Measurements from ENCODE around the gene CSHL1. TPM values are rescaled to one million over a fixed set of nuclear protein-coding genes. Genes with fewer than 3 reads are reported as not detected.
"Not testable (repeated sequence)": the region's sequence is repeated elsewhere in the genome, so short reads cannot be mapped to it uniquely, and the experiment has no call there.

CSHL1 gene
- total RNA-seq, 1 donor from 2014 or later: not detected

DNA sequence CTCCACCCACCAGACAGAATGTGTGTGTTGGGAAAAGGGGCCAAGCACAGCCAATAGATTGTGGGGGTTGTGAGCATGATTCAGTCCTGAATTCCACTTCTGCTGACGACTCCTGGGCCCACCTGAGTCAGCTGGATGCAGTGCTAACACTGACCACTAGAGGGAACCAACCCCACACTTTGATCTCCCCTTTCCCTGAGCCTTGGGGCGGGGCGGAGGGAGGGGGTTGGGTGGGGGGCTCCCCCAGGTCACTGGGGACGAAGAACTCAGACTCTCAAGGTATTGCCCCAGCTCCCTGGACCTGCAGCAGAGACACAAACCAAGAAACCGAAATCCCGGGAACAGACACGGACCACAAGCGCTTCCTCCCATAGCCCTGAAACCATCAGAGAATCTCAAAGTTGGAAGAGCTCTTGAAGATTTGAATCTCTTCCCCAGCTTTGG, 621 bp upstream of the CSHL1 start:
- Histone ChIP-seq H3K27ac (no peak overlapping the region), H3K4me3 (no peak overlapping the region), H3K9me3 (no peaks in the 10 kb centered on the region), H3K36me3 (no peaks in the 10 kb centered on the region), H3K27me3 (no peaks in the 10 kb centered on the region), H3K4me1 (no peaks in the 10 kb centered on the region)
- intact Hi-C loops (cut with DNase I): loop anchor here (10.0 kb wide), 2 partner anchors 113 to 223 kb away; partner anchors contain the start of genes ERN1 and ICAM2
- TF ChIP-seq, protein P1, sequence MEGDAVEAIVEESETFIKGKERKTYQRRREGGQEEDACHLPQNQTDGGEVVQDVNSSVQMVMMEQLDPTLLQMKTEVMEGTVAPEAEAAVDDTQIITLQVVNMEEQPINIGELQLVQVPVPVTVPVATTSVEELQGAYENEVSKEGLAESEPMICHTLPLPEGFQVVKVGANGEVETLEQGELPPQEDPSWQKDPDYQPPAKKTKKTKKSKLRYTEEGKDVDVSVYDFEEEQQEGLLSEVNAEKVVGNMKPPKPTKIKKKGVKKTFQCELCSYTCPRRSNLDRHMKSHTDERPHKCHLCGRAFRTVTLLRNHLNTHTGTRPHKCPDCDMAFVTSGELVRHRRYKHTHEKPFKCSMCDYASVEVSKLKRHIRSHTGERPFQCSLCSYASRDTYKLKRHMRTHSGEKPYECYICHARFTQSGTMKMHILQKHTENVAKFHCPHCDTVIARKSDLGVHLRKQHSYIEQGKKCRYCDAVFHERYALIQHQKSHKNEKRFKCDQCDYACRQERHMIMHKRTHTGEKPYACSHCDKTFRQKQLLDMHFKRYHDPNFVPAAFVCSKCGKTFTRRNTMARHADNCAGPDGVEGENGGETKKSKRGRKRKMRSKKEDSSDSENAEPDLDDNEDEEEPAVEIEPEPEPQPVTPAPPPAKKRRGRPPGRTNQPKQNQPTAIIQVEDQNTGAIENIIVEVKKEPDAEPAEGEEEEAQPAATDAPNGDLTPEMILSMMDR (IDR thresholded peaks at IDR 0.05): peak; percentile 80
- DNase-seq (peak; percentile 51), ATAC-seq (peak; percentile 75)

- no peaks in the 10 kb centered on the region for H3K27me3 ChIP-seq
- TF ChIP-seq, protein P1 (IDR thresholded peaks at IDR 0.05): no peak
- H3K4me1 ChIP-seq: no peaks in the 10 kb centered on the region
- DNase-seq: peak; percentile 46
- ATAC-seq: no peak
- intact Hi-C loops (cut with DNase I): loop anchor here (10.0 kb wide), 2 partner anchors 115 to 225 kb away; partner anchors contain the start of genes ERN1 and ICAM2
- H3K9me3 ChIP-seq: no peaks in the 10 kb centered on the region
- H3K27ac ChIP-seq: no peak overlapping the region
- no peak overlapping the region for H3K4me3 ChIP-seq
- H3K36me3 ChIP-seq: no peaks in the 10 kb centered on the region
Observed at GRCh38 chr17:63910096-63910495, 962 bp downstream of the CSHL1 start.

GRCh38 chr17:63909586-63909985, 1.5 kb downstream of the CSHL1 start:
- DNase-seq: peak; percentile 8
- H3K9me3 ChIP-seq; H3K27me3 ChIP-seq; H3K4me1 ChIP-seq; ATAC-seq; H3K27ac ChIP-seq; intact Hi-C loops (cut with DNase I); H3K36me3 ChIP-seq; H3K4me3 ChIP-seq: not testable (repeated sequence)

DNA sequence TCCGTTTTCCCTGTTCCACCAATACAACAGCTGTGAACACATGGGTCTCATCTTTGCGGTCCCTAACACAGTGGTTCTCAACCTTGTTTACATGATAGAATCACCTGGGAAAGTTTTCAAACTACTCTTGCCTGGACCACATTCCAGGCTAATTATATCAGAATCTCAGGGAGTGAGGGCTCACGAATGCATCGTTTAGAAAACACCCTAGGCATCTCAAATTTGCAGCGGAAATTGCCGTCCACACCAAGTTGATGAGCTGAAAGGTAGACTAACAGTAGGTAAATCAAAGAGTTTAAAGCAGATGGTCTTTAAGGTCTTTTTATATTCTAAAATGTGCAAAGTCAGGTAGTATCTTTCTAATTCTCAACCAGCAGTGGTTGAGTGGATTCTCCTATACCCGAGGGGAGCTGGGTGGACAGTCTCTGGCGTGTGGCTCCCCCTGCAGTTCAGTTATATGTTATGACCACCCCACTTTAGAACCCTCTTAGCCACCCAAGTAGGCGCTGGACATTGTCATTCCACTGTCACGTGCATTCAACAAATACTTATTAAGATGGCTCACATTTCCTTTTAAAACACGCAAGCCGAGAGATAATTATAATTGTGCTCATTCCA, 3.8 kb downstream of the CSHL1 start:
- peak; percentile 70 for ATAC-seq
- intact Hi-C loops (cut with DNase I); H3K4me1 ChIP-seq; H3K4me3 ChIP-seq; H3K27me3 ChIP-seq; H3K9me3 ChIP-seq; H3K27ac ChIP-seq; H3K36me3 ChIP-seq: not testable (repeated sequence)
- DNase-seq: peak; percentile 18
- TF ChIP-seq, protein P1 (IDR thresholded peaks at IDR 0.05): peak; percentile 14

GRCh38 chr17:63904796-63905195, 6.3 kb downstream of the CSHL1 start:
- H3K27me3 ChIP-seq; H3K36me3 ChIP-seq; H3K27ac ChIP-seq; H3K9me3 ChIP-seq; intact Hi-C loops (cut with DNase I); H3K4me3 ChIP-seq; H3K4me1 ChIP-seq; ATAC-seq: not testable (repeated sequence)
- DNase-seq: peak; percentile 1

- peak; percentile 70 for ATAC-seq
- H3K36me3 ChIP-seq; H3K27me3 ChIP-seq; H3K4me1 ChIP-seq; H3K4me3 ChIP-seq; DNase-seq; intact Hi-C loops (cut with DNase I); H3K9me3 ChIP-seq; H3K27ac ChIP-seq: not testable (repeated sequence)
- TF ChIP-seq, protein P1 (IDR thresholded peaks at IDR 0.05): peak; percentile 44
Observed at GRCh38 chr17:63903787-63904201, 7.3 kb downstream of the CSHL1 start.

GRCh38 chr17:63901971-63902370, 9.1 kb downstream of the CSHL1 start:
- H3K27me3 ChIP-seq; H3K4me3 ChIP-seq; H3K27ac ChIP-seq; intact Hi-C loops (cut with DNase I); ATAC-seq; H3K4me1 ChIP-seq; H3K36me3 ChIP-seq; H3K9me3 ChIP-seq: not testable (repeated sequence)
- DNase-seq: peak; percentile 5

DNA sequence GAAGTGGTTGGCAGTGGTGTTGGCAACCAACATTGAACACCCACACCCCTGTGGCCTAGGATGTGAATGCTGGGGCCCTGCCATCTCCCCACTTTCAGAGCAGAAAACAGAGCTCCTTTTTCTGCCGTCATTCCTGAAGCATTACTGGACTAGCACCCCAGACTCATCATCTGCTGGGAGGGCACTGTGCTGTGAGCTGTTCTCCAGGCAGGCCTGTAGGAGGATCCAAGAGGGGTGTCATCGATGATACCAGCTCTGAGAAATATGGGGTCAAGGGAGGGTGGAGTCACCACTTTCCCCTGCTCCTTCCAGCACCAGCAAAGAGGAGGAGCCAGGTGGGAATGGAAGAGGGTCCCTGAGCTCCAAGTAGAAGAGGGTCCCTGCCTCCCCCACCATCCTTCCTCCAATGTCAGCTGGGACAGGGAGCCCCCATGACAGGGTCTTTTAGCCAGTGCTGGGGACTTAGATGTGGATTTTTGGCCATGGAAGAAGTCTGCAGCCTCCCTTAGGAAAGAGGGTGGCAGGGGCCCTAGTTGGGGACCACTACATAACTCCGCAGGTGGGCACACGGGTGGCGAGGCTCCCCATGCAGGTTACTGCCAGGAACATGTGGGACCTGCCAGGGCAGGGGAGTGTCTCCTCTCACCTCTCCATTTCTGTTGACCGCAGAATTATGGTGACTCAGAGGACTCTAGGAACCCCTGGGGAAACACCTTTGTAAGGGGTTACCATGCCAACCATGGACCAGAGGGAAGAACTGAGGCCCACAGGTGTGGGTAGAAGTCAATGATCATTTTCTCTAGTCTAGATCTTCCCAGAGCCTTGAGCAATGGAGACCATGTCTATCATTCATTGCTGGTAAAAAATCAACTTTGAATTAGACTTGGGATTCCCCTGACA, 11.9 kb downstream of the CSHL1 start:
- H3K4me3 ChIP-seq; H3K27me3 ChIP-seq; ATAC-seq; intact Hi-C loops (cut with DNase I); H3K36me3 ChIP-seq; H3K9me3 ChIP-seq; H3K27ac ChIP-seq; H3K4me1 ChIP-seq: not testable (repeated sequence)
- peak; percentile 44 for DNase-seq

GRCh38 chr17:63896524-63897354, 14.3 kb downstream of the CSHL1 start, which contains the start of gene CSH1:
TSS of gene CSH1 (minus strand) at chr17:63896574. CDS start at chr17:63896511, 63 bp downstream.
- intact Hi-C loops (cut with DNase I); H3K27me3 ChIP-seq; ATAC-seq; H3K4me3 ChIP-seq; H3K36me3 ChIP-seq; H3K27ac ChIP-seq; H3K9me3 ChIP-seq; H3K4me1 ChIP-seq: not testable (repeated sequence)
- peak; percentile 48 for DNase-seq
